H9 (cell line): ENCODE measurements around the gene HTRA3. TPM values are rescaled to one million over a fixed set of nuclear protein-coding genes. Genes with fewer than 3 reads are reported as not detected.

ENCODE experiments used
- DNase-seq: peaks from one replicate; pipeline ENCODE4 v3.0.0-alpha.2; 2017
- H2AFZ ChIP-seq: one replicate; pipeline ENCODE4 v1.6.1; 2013; ENCODE audit warnings: mild to moderate bottlenecking, low read length, control low read depth, moderate library complexity
- H2AK5ac ChIP-seq: 2 replicates; pipeline ENCODE4 v1.6.1; 2013; ENCODE audit warnings: low read length, control low read depth, mixed read lengths; ENCODE audit not compliant: insufficient read length
- H2BK120ac ChIP-seq: one replicate; pipeline ENCODE4 v1.6.1; 2013; ENCODE audit warnings: low read depth, mild to moderate bottlenecking, low read length, control low read depth, inconsistent platforms; ENCODE audit not compliant: poor library complexity, severe bottlenecking
- H2BK12ac ChIP-seq: 2 replicates; pipeline ENCODE4 v1.6.1; 2013; ENCODE audit warnings: low read length, control low read depth, mixed read lengths, low read depth; ENCODE audit not compliant: insufficient read length
- H2BK15ac ChIP-seq: 2 replicates; pipeline ENCODE4 v1.6.1; 2013; ENCODE audit warnings: low read depth, low read length, control low read depth
- H2BK20ac ChIP-seq: one replicate; pipeline ENCODE4 v1.6.1; 2013; ENCODE audit warnings: low read depth, mild to moderate bottlenecking, low read length, control low read depth, inconsistent platforms; ENCODE audit not compliant: poor library complexity, severe bottlenecking
- H2BK5ac ChIP-seq: 2 replicates; pipeline ENCODE4 v1.6.1; 2013; ENCODE audit warnings: low read length, control low read depth, mixed read lengths; ENCODE audit not compliant: insufficient read length
- H3K14ac ChIP-seq: 2 replicates; pipeline ENCODE4 v1.6.1; 2013; ENCODE audit warnings: low read length, control low read depth; ENCODE audit not compliant: insufficient read depth
- H3K18ac ChIP-seq: 2 replicates; pipeline ENCODE4 v1.6.1; 2013; ENCODE audit warnings: low read depth, mild to moderate bottlenecking, mixed read lengths, low read length, control low read depth; ENCODE audit not compliant: insufficient read length
- H3K23ac ChIP-seq: 2 replicates; pipeline ENCODE4 v1.6.1; 2013; ENCODE audit warnings: low read length, control low read depth, mixed read lengths, low read depth; ENCODE audit not compliant: insufficient read length
- H3K23me2 ChIP-seq: 2 replicates; pipeline ENCODE4 v1.6.1; 2013; ENCODE audit warnings: low read depth, mild to moderate bottlenecking, mixed read lengths, low read length, control low read depth; ENCODE audit not compliant: insufficient read length, poor library complexity, severe bottlenecking
- H3K27ac ChIP-seq: 2 replicates; pipeline ENCODE4 v1.5.1; 2013; ENCODE audit warnings: low read length, control low read depth, mixed read lengths, low read depth; ENCODE audit not compliant: insufficient read length
- H3K27me3 ChIP-seq: 2 replicates; pipeline ENCODE4 v1.6.1; 2013; ENCODE audit warnings: low read length, control low read depth, inconsistent platforms; ENCODE audit not compliant: insufficient read depth
- H3K4ac ChIP-seq: 2 replicates; pipeline ENCODE4 v1.6.1; 2013; ENCODE audit warnings: low read depth, mild to moderate bottlenecking, control low read depth, inconsistent platforms, low read length, moderate library complexity
- H3K4me1 ChIP-seq: 2 replicates; pipeline ENCODE4 v1.6.1; 2013; ENCODE audit warnings: low read length, control low read depth, inconsistent platforms; ENCODE audit not compliant: insufficient read depth
- H3K4me2 ChIP-seq: 2 replicates; pipeline ENCODE4 v1.6.1; 2013; ENCODE audit warnings: low read length, control low read depth, mixed read lengths; ENCODE audit not compliant: insufficient read length, insufficient read depth
- H3K56ac ChIP-seq: 2 replicates; pipeline ENCODE4 v1.6.1; 2013; ENCODE audit warnings: low read depth, mild to moderate bottlenecking, mixed read lengths, low read length, control low read depth; ENCODE audit not compliant: insufficient read length
- H3K79me1 ChIP-seq: 2 replicates; pipeline ENCODE4 v1.6.1; 2013; ENCODE audit warnings: low read depth, mild to moderate bottlenecking, moderate library complexity, low read length, control low read depth, inconsistent platforms; ENCODE audit not compliant: insufficient read depth, poor library complexity, severe bottlenecking
- H3K79me2 ChIP-seq: 2 replicates; pipeline ENCODE4 v1.6.1; 2013; ENCODE audit warnings: low read length, control low read depth, inconsistent platforms; ENCODE audit not compliant: insufficient read depth
- H3K9ac ChIP-seq: 2 replicates; pipeline ENCODE4 v1.6.1; 2013; ENCODE audit warnings: low read length, control low read depth, mixed read lengths; ENCODE audit not compliant: insufficient read length; ENCODE audit errors: extremely low read depth
- H3K9me3 ChIP-seq: one replicate; pipeline ENCODE4 v1.6.1; 2013; ENCODE audit warnings: low read depth, low read length, inconsistent platforms; ENCODE audit not compliant: control insufficient read depth
- H3T11ph ChIP-seq: one replicate; pipeline ENCODE4 v1.6.1; 2013; ENCODE audit warnings: mild to moderate bottlenecking, low read length, control low read depth, inconsistent platforms
- H4K20me1 ChIP-seq: one replicate; pipeline ENCODE4 v1.6.1; 2013; ENCODE audit not compliant: control insufficient read depth, insufficient read length, insufficient read depth
- H4K5ac ChIP-seq: 2 replicates; pipeline ENCODE4 v1.6.1; 2013; ENCODE audit warnings: low read depth, mild to moderate bottlenecking, mixed read lengths, low read length, control low read depth; ENCODE audit not compliant: insufficient read length
- H4K8ac ChIP-seq: replicated peaks from 2 replicates; pipeline ENCODE4 v1.6.1; 2013; ENCODE audit warnings: low read length, control low read depth, mixed read lengths, low read depth; ENCODE audit not compliant: insufficient read length
- H4K91ac ChIP-seq: 2 replicates; pipeline ENCODE4 v1.6.1; 2013; ENCODE audit warnings: low read depth, mild to moderate bottlenecking, moderate library complexity, mixed read lengths, low read length, control low read depth; ENCODE audit not compliant: insufficient read length
- H3K27ac Mint-ChIP-seq, 3 experiments: 2 replicates in 2 of 3; 3 replicates in 1 of 3; pipeline ENCODE4 v1.8.0; 2020 to 2021; ENCODE audit warnings: mixed read lengths in 3 of 3, mild to moderate bottlenecking in 1 of 3, moderate library complexity in 1 of 3
- H3K27me3 Mint-ChIP-seq: 2 replicates; pipeline ENCODE4 v1.8.0; 2021; ENCODE audit warnings: low read depth, mild to moderate bottlenecking, moderate library complexity, mixed read lengths
- H3K36me3 Mint-ChIP-seq, 3 experiments: 2 replicates in 2 of 3; 3 replicates in 1 of 3; pipeline ENCODE4 v1.8.0; 2020 to 2021; ENCODE audit warnings: low read depth in 3 of 3, mixed read lengths in 3 of 3; ENCODE audit not compliant: insufficient read depth in 1 of 3
- H3K4me1 Mint-ChIP-seq, 2 experiments: 2 replicates each; pipeline ENCODE4 v1.8.0; 2020; ENCODE audit warnings: mixed read lengths in 2 of 2
- H3K4me3 Mint-ChIP-seq, 2 experiments: 2 replicates in 1 of 2; 3 replicates in 1 of 2; pipeline ENCODE4 v1.8.0; 2020 to 2021; ENCODE audit warnings: mild to moderate bottlenecking in 2 of 2, mixed read lengths in 2 of 2, moderate library complexity in 1 of 2
- H3K9me3 Mint-ChIP-seq, 2 experiments: 2 replicates in 1 of 2; 3 replicates in 1 of 2; pipeline ENCODE4 v1.8.0; 2020; ENCODE audit warnings: mild to moderate bottlenecking in 2 of 2, mixed read lengths in 2 of 2, moderate library complexity in 1 of 2
- CTCF ChIP-seq: fragments of 200-600 bp; sonication (generic); conservative IDR thresholded peaks from 3 replicates; pipeline ENCODE4 v1.8.0; 2021; ENCODE audit warnings: antibody characterized with exemption, mild to moderate bottlenecking
- WGBS: extraction: QIAGEN DNeasy Blood & Tissue Kit; methylation state at CpG from one replicate; pipeline ENCODE4 v1.1.7; 2013; ENCODE audit warnings: missing lambda C conversion rate, low lambda C conversion rate, mixed read lengths; ENCODE audit not compliant: insufficient read length; ENCODE audit errors: extremely low coverage; 5-methylcytosine and 5-hydroxymethylcytosine counted together
- total RNA-seq: library from RNA; stranded (reverse); gene quantifications from 2 replicates; pipeline ENCODE4 v1.2.1, GENCODE V29; 2021

The HTRA3 gene
- total RNA-seq, 1 experiment from 2014 or later = 3.0 TPM

- peaks cover 0 to 16% of the 10 kb centered on the region in 2 experiments; a peak in 2 of 4 replicates for H3K4me1 Mint-ChIP-seq
- H3K27ac ChIP-seq = no peak overlapping the region
- no peak overlapping the region for H4K91ac ChIP-seq
- no peak overlapping the region for H2BK5ac ChIP-seq
- no peak overlapping the region for H3K56ac ChIP-seq
- no peak overlapping the region for H4K8ac ChIP-seq
- H3K27me3 ChIP-seq = no peaks in the 10 kb centered on the region
- H3K27ac Mint-ChIP-seq = no peak overlapping the region
- H3K79me1 ChIP-seq = no peaks in the 10 kb centered on the region
- no peak overlapping the region for H3K23ac ChIP-seq
- no peak overlapping the region for H2BK12ac ChIP-seq
- no peak overlapping the region for H2BK20ac ChIP-seq
- H3K9me3 ChIP-seq = no peaks in the 10 kb centered on the region
- H2BK120ac ChIP-seq = no peak overlapping the region
- H3K18ac ChIP-seq = no peak overlapping the region
- no CpG with 5 or more reads among the region's 23 CpGs for WGBS
- H3K79me2 ChIP-seq = no peaks in the 10 kb centered on the region
- H3K9ac ChIP-seq = no peak overlapping the region
- no peak overlapping the region for H2AK5ac ChIP-seq
- H2AFZ ChIP-seq = no peak overlapping the region
- H3K27me3 Mint-ChIP-seq = peaks cover 2% of the 10 kb centered on the region
- H3T11ph ChIP-seq = no peak overlapping the region
- H3K4me2 ChIP-seq = no peak overlapping the region
- H2BK15ac ChIP-seq = no peak overlapping the region
- no peaks in the 10 kb centered on the region; a peak in 1 of 5 replicates for H3K9me3 Mint-ChIP-seq
- H3K4me1 ChIP-seq = no peaks in the 10 kb centered on the region
- H3K4me3 Mint-ChIP-seq = no peak overlapping the region
- H4K20me1 ChIP-seq = no peaks in the 10 kb centered on the region
- H3K4ac ChIP-seq = no peak overlapping the region
- TF ChIP-seq CTCF = no peak
- H3K14ac ChIP-seq = no peak overlapping the region; the same call in 1 of the 2 replicates
- no peaks in the 10 kb centered on the region for H3K36me3 Mint-ChIP-seq
- H4K5ac ChIP-seq = no peak overlapping the region
- H3K23me2 ChIP-seq = no peaks in the 10 kb centered on the region
- no peak for DNase-seq
Observed at GRCh38 chr4:8262637-8263322, 6.8 kb upstream of the HTRA3 start.
